Measurements from ENCODE around the gene CPLANE1. TPM values are rescaled to one million over a fixed set of nuclear protein-coding genes. Genes with fewer than 3 reads are reported as not detected.

The CPLANE1 gene
- total RNA-seq, 1 experiment from 2014 or later, result 3.5 TPM

DNA sequence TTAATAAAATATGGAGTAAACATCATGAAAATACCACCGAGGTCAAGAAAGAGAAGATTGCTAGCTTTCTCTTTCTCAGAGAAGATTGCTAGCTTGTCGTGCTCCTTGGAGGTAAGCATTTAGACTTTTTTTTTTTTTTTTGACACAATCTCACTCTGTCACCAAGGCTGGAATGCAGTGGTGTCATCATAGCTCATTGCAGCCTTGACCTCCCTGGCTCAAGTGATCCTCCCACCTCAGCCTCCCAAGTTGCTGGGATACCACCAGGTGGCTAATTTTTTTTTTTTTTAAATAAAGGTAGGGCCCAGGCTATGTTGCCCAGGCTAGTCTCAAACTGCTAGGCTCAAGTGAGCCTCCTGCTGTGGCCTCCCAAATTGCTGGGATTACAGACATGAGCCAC is 26.3 kb upstream of the CPLANE1 start:
- TF ChIP-seq, protein P1, sequence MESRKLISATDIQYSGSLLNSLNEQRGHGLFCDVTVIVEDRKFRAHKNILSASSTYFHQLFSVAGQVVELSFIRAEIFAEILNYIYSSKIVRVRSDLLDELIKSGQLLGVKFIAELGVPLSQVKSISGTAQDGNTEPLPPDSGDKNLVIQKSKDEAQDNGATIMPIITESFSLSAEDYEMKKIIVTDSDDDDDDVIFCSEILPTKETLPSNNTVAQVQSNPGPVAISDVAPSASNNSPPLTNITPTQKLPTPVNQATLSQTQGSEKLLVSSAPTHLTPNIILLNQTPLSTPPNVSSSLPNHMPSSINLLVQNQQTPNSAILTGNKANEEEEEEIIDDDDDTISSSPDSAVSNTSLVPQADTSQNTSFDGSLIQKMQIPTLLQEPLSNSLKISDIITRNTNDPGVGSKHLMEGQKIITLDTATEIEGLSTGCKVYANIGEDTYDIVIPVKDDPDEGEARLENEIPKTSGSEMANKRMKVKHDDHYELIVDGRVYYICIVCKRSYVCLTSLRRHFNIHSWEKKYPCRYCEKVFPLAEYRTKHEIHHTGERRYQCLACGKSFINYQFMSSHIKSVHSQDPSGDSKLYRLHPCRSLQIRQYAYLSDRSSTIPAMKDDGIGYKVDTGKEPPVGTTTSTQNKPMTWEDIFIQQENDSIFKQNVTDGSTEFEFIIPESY (IDR thresholded peaks at IDR 0.05; ENCODE audit: extremely low read depth, insufficient replicate concordance, low read length), result no peak
- TF ChIP-seq EGR1 (IDR thresholded peaks at IDR 0.05; ENCODE audit: low read depth) (no peak), POLR2A (IDR thresholded peaks at IDR 0.05; ENCODE audit: borderline replicate concordance, extremely low read depth, insufficient read depth, insufficient read length) (no peak), CBX3 (IDR thresholded peaks at IDR 0.05; ENCODE audit: low read depth) (no peak), ZNF274 (IDR thresholded peaks at IDR 0.05; ENCODE audit: low read depth, low read length) (no peak), EZH2 (IDR thresholded peaks at IDR 0.05) (no peak), ZFX (IDR thresholded peaks at IDR 0.05) (no peak), CEBPB (IDR thresholded peaks at IDR 0.05; ENCODE audit: low read depth) (no peak), FOSL1 (IDR thresholded peaks at IDR 0.05; ENCODE audit: low read depth) (no peak)
- TF ChIP-seq, protein P2, sequence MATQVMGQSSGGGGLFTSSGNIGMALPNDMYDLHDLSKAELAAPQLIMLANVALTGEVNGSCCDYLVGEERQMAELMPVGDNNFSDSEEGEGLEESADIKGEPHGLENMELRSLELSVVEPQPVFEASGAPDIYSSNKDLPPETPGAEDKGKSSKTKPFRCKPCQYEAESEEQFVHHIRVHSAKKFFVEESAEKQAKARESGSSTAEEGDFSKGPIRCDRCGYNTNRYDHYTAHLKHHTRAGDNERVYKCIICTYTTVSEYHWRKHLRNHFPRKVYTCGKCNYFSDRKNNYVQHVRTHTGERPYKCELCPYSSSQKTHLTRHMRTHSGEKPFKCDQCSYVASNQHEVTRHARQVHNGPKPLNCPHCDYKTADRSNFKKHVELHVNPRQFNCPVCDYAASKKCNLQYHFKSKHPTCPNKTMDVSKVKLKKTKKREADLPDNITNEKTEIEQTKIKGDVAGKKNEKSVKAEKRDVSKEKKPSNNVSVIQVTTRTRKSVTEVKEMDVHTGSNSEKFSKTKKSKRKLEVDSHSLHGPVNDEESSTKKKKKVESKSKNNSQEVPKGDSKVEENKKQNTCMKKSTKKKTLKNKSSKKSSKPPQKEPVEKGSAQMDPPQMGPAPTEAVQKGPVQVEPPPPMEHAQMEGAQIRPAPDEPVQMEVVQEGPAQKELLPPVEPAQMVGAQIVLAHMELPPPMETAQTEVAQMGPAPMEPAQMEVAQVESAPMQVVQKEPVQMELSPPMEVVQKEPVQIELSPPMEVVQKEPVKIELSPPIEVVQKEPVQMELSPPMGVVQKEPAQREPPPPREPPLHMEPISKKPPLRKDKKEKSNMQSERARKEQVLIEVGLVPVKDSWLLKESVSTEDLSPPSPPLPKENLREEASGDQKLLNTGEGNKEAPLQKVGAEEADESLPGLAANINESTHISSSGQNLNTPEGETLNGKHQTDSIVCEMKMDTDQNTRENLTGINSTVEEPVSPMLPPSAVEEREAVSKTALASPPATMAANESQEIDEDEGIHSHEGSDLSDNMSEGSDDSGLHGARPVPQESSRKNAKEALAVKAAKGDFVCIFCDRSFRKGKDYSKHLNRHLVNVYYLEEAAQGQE (IDR thresholded peaks at IDR 0.05; ENCODE audit: low read depth), result no peak
- no peak for ATAC-seq
- no peak overlapping the region for H3K4me2 ChIP-seq (ENCODE audit: low read length)
- peaks cover 4 to 5% of the 10 kb centered on the region in 2 experiments; a peak in 2 of 4 replicates for H3K9me3 ChIP-seq (ENCODE audit: control insufficient read depth in 1 of 2, insufficient read depth in 1 of 2, low read depth in 1 of 2, low read length in 2 of 2)
- no peak overlapping the region for H3K4me3 ChIP-seq (replicated peaks in 1 of 2; ENCODE audit: low read depth in 1 of 2, low read length in 2 of 2)
- no peak overlapping the region for H3K27ac ChIP-seq (ENCODE audit: low read depth, low read length)
- no peaks in the 10 kb centered on the region for H3K79me2 ChIP-seq (ENCODE audit: insufficient read depth, low read length)
- RAD21 ChIA-PET (ENCODE audit: low non-redundant PET in 1 of 2, low total read pairs in 2 of 2, uncharacterized antibody in 2 of 2, unreplicated experiment in 2 of 2), result no interaction called here
- H3K9me2 ChIP-seq (ENCODE audit: insufficient read depth), result no peaks in the 10 kb centered on the region
- DNase-seq (ENCODE audit: low read depth, low spot score), result no peak
- H3K36me3 ChIP-seq (ENCODE audit: control insufficient read depth in 1 of 2, insufficient read depth in 2 of 2, low read length in 2 of 2), result no peaks in the 10 kb centered on the region
- POLR2A ChIA-PET, result no interaction called here
- peaks cover 13 to 23% of the 10 kb centered on the region in 2 experiments for H3K4me1 ChIP-seq (ENCODE audit: control insufficient read depth in 1 of 2, insufficient read depth in 2 of 2, low read length in 2 of 2)
- no peak overlapping the region for H2AFZ ChIP-seq (ENCODE audit: low read depth, low read length, poor library complexity, severe bottlenecking)
- CTCF ChIA-PET, result no interaction called here
- no peaks in the 10 kb centered on the region for H4K20me1 ChIP-seq (ENCODE audit: insufficient read depth)
- no peaks in the 10 kb centered on the region for H3K27me3 ChIP-seq (ENCODE audit: insufficient read depth, low read length)
- BruUV-seq (replicated peaks), result no TSS peak
- H3K9ac ChIP-seq (ENCODE audit: low read length), result no peak overlapping the region
- intact Hi-C loops (cut with micrococcal nuclease), result no loop called here

All from HCT116 (cell line).